ENCODE data around the gene ABCC2.
"Not testable (repeated sequence)": the region's sequence is repeated elsewhere in the genome, so short reads cannot be mapped to it uniquely, and the experiment has no call there.

ABCC2 gene

DNA sequence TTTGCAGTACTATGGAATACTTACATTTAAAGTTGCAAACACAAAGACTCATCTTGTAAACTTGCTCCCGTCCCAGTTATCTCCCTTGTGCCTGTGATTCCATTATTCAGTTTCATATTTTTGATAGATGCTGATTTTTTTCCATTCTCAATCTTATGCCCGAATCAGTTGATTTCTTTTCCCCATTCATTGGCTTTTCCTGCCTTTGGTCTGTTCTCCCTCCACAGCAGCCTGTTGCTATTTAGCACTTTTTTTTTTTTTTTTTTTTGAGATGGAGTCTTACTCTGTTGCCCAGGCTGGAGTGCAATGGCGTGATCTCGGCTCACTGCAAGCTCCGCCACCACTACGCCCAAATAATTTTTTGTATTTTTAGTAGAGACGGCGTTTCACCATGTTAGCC is 78.0 kb downstream of the ABCC2 start:
- no peak for TF ChIP-seq CTCF (IDR thresholded peaks at IDR 0.05; ENCODE audit: low read depth, low read length, missing control alignments)
- no peak for DNase-seq (ENCODE audit: low read depth)
- H3K4me3 ChIP-seq (ENCODE audit: low read depth, low read length): no peak overlapping the region
- in situ Hi-C loops (cut with HindIII; ENCODE audit: low sequenced_read_pairs): no loop called here

DNA sequence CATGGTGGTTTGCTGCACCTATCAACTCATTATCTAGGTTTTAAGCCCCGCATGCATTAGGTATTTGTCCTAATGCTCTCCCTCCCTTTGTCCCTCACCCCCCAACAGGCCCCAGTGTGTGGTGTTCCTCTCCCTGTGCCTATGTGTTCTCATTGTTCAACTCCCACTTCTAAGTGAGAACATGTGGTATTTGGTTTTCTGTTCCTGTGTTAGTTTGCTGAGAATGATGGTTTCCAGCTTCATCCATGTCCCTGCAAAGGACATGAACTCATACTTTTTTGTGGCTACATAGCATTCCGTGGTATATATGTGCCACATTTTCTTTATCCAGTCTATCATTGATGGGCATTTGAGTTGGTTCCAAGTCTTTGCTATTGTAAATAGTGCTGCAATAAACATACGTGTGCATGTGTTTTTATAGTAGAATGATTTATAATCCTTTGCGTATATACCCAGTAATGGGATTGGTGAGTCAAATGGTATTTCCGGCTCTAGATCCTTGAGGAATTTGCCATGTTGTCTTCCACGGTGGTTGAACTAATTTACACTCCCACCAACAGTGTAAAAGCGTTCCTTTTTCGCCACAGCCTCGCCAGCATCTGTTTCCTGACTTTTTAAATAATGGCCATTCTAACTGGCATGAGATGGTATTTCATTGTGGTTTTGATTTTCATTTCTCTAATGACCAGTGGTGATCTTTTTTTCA is 81.2 kb downstream of the ABCC2 start:
- DNase-seq (ENCODE audit: low read depth); in situ Hi-C loops (cut with HindIII; ENCODE audit: low sequenced_read_pairs); H3K4me3 ChIP-seq (ENCODE audit: low read depth, low read length): not testable (repeated sequence)

DNA sequence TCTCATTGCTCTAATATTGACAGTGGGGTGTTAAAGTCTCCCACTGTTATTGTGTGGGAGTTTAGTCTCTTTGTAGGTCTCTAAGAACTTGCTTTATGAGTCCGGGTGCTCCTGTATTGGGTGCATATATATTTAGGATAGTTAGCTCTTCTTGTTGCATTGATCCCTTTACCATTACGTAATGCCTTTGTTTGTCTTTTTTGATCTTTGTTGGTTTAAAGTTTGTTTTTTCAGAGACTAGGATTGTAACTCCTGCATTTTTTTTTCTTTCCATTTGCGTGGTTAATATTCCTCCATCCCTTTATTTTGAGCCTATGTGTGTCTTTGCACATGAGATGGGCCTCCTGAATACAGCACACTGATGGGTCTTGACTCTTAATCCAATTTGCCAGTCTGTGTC is 84.8 kb downstream of the ABCC2 start:
- in situ Hi-C loops (cut with HindIII; ENCODE audit: low sequenced_read_pairs); H3K4me3 ChIP-seq (ENCODE audit: low read depth, low read length); DNase-seq (ENCODE audit: low read depth): not testable (repeated sequence)

DNA sequence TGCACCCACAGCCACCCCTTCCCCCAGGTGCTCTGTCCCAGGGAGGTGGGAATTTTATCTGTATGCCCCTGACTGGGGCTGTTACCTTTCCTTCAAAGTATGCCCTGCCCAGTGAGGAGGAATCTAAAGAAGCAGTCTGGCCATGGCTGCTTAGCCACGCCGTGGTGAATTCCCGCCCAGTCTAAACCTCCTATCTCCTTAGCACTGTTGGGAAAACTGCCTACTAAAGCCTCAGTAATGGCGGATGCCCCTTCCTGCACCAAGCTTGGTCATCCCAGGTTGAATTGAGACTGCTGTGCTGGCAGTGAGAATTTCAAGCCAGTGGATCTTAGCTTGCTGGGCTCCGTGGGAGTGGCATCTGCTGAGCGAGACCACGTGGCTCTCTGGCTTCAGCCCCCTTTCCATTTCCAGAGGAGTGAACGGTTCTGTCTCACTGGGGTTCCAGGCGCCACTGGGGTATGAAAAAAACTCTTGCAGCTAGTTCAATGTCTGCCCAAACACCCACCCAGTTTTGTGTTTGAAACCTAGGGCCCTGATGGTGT is 87.2 kb downstream of the ABCC2 start:
- no peak for TF ChIP-seq CTCF (IDR thresholded peaks at IDR 0.05; ENCODE audit: low read depth, low read length, missing control alignments)
- in situ Hi-C loops (cut with HindIII; ENCODE audit: low sequenced_read_pairs): no loop called here
- no peak overlapping the region for H3K4me3 ChIP-seq (ENCODE audit: low read depth, low read length)
- no peak for DNase-seq (ENCODE audit: low read depth)

DNA sequence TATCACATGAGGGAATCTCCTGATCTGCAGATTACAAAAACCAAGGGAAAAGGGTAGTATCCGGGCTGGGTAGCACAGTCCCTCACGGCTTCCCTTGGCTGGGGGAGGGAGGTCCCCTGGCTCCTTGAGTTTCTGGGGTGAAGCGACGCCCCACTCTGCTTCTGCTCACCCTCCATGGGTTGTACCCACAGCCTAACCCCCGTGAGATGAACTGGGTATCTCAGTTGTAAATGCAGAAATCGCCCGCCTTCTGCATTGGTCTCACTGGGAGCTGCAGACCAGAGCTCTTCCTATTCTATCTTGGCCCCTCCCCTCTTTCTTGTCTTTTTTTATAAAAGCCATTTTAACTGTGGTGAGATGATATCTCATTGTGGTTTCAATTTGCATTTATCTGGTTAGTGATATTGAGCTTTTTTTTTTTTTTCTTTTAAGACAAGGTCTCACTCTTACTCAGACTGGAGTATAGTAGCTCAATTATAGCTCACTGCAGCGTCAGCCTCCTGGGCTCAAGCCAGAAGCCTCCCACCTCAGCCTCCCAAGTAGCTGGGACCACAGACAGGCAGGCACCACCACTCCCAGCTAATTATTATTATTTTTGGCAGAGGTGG is 87.8 kb downstream of the ABCC2 start:
- TF ChIP-seq CTCF (IDR thresholded peaks at IDR 0.05; ENCODE audit: low read depth, low read length, missing control alignments): no peak
- H3K4me3 ChIP-seq (ENCODE audit: low read depth, low read length): no peak overlapping the region
- in situ Hi-C loops (cut with HindIII; ENCODE audit: low sequenced_read_pairs): no loop called here
- DNase-seq (ENCODE audit: low read depth): no peak

DNA sequence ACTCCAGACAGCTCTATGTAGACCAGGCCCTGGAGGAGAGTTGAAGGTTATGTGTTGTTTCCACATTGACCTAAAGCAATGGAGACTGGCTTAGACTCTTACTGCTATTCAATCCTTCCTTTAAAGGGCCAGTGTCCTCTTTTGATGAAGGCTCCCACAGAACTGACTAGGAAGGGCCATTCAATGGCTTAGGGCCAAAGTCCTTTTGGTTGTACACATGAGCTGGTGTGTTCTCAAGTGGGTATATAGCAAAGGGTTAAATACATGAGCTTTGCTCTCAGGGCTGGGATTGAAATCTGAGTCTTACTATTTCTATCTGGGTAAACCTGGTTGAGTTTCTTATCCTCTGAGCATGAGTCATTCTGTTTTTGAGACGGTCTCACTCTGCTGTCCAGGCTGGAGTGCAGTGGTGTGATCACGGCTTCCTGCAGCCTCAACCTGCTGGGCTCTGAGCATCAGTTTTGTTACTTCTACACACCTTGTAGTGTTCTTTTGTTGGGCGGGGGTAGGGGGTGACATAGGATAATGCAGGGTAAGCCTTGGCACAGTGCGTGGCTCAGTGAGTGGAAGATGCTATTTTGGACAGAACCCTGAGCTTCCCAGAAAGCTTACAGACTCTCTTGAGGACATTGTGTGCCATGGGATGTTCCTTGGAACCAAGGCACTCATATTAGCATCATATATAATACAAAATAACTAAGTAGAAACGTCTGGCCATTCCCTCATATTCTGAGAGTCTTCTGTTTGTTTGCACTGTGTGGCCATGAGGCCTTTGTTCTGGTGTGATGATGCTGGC is 90.1 kb downstream of the ABCC2 start:
- in situ Hi-C loops (cut with HindIII; ENCODE audit: low sequenced_read_pairs): no loop called here
- DNase-seq (ENCODE audit: low read depth): no peak
- TF ChIP-seq CTCF (IDR thresholded peaks at IDR 0.05; ENCODE audit: low read depth, low read length, missing control alignments): no peak
- H3K4me3 ChIP-seq (ENCODE audit: low read depth, low read length): no peak overlapping the region

- no peak for TF ChIP-seq CTCF (IDR thresholded peaks at IDR 0.05; ENCODE audit: low read depth, low read length, missing control alignments)
- no peak for DNase-seq (ENCODE audit: low read depth)
- in situ Hi-C loops (cut with HindIII; ENCODE audit: low sequenced_read_pairs): no loop called here
- H3K4me3 ChIP-seq (ENCODE audit: low read depth, low read length): no peak overlapping the region
Observed at GRCh38 chr10:99873846-99874245, 91.4 kb downstream of the ABCC2 start.
